ENCODE measurements around the gene SLC30A7.
A peak's percentile ranks its signal among the peaks of the same experiment; 100 is the strongest.
"Not testable (repeated sequence)": the region's sequence is repeated elsewhere in the genome, so short reads cannot be mapped to it uniquely, and the experiment has no call there.

Gene SLC30A7

GRCh38 chr1:100950781-100951180 lies 54.9 kb downstream of the SLC30A7 start:
- TF ChIP-seq CTCF (IDR thresholded peaks at IDR 0.05; ENCODE audit: insufficient read depth, missing control alignments), result no peak
- FAIRE-seq (no peak), DNase-seq (ENCODE audit: insufficient read length, low spot score) (no peak)

GRCh38 chr1:100952104-100952745 lies 56.3 kb downstream of the SLC30A7 start:
- no peak for DNase-seq (ENCODE audit: insufficient read length, low spot score)
- FAIRE-seq, result no peak
- no peak for TF ChIP-seq CTCF (IDR thresholded peaks at IDR 0.05; ENCODE audit: insufficient read depth, missing control alignments)

- DNase-seq (ENCODE audit: insufficient read length, low spot score); FAIRE-seq: not testable (repeated sequence)
Observed at GRCh38 chr1:100952970-100953369, 57.1 kb downstream of the SLC30A7 start.

- FAIRE-seq (no peak), DNase-seq (ENCODE audit: insufficient read length, low spot score) (no peak)
- TF ChIP-seq CTCF (IDR thresholded peaks at IDR 0.05; ENCODE audit: insufficient read depth, missing control alignments), result no peak
Observed at GRCh38 chr1:100953960-100954730, 58.3 kb downstream of the SLC30A7 start.

- DNase-seq (ENCODE audit: insufficient read length, low spot score), result no peak
Observed at GRCh38 chr1:100955322-100955721, 59.4 kb downstream of the SLC30A7 start.

GRCh38 chr1:100959502-100960060 lies 63.7 kb downstream of the SLC30A7 start:
- DNase-seq (ENCODE audit: insufficient read length, low spot score), result no peak
- no peak for TF ChIP-seq CTCF (IDR thresholded peaks at IDR 0.05; ENCODE audit: insufficient read depth, missing control alignments)
- FAIRE-seq, result no peak

More at GRCh38 chr1:100955322-100955721, 59.4 kb downstream of the SLC30A7 start:
- FAIRE-seq, result no peak
- no peak for TF ChIP-seq CTCF (IDR thresholded peaks at IDR 0.05; ENCODE audit: insufficient read depth, missing control alignments)

- no peak for TF ChIP-seq CTCF (IDR thresholded peaks at IDR 0.05; ENCODE audit: insufficient read depth, missing control alignments)
- DNase-seq (ENCODE audit: insufficient read length, low spot score), result no peak
- FAIRE-seq, result peak; percentile 38
Observed at GRCh38 chr1:100960098-100960497, 64.2 kb downstream of the SLC30A7 start.
